Body of pancreas (tissue), 4 donors: ENCODE measurements around the gene AGPS. TPM values are rescaled to one million over a fixed set of nuclear protein-coding genes. Genes with fewer than 3 reads are reported as not detected.
A peak's percentile ranks its signal among the peaks of the same experiment; 100 is the strongest.

Experiments used
- ATAC-seq: fragments of 150-250 bp; one replicate; pipeline ENCODE4 v1.9.1; 2016
- DNase-seq, 4 donors: peaks; one replicate each; pipeline ENCODE4 v3.0.0-alpha.2; 2019
- H3K27ac ChIP-seq, 4 donors: fragments of 200-600 bp; sonication (generic); 1 replicate in 3 of 4; 2 replicates in 1 of 4; pipeline versions ENCODE4 v1.5.1 to v1.6.1; 2016 to 2019; ENCODE audit warnings: mild to moderate bottlenecking in 1 of 4, mixed read lengths in 1 of 4, moderate library complexity in 1 of 4
- H3K27me3 ChIP-seq, 2 donors: fragments of 200-600 bp; sonication (generic); one replicate each; pipeline ENCODE4 v1.6.0; 2016; ENCODE audit warnings: mild to moderate bottlenecking in 1 of 2
- H3K36me3 ChIP-seq, 2 donors: fragments of 200-600 bp; sonication (generic); replicated peaks in 1 of 2; 2 replicates each; pipeline ENCODE4 v1.5.1; 2016; ENCODE audit warnings: low read depth in 2 of 2; ENCODE audit not compliant: insufficient read depth in 1 of 2
- H3K4me1 ChIP-seq: fragments of 200-600 bp; sonication (generic); one replicate; pipeline ENCODE4 v1.6.0; 2016
- H3K4me3 ChIP-seq, 2 donors: fragments of 200-600 bp; sonication (generic); 1 replicate in 1 of 2; 2 replicates in 1 of 2; pipeline ENCODE4 v1.5.1; 2016 to 2019
- H3K9me3 ChIP-seq, 3 donors: fragments of 200-600 bp; sonication (generic); 1 replicate in 2 of 3; 2 replicates in 1 of 3; pipeline ENCODE4 v1.5.1; 2016
- POLR2A ChIP-seq, 3 donors: fragments of 450-650 bp; IDR thresholded peaks; one replicate each; pipeline ENCODE4 v1.6.1; 2016; ENCODE audit warnings: antibody characterized with exemption in 3 of 3, mild to moderate bottlenecking in 2 of 3
- WGBS, 2 donors: methylation state at CpG; one replicate each; pipeline ENCODE4 v1.1.5; 2017; 5-methylcytosine and 5-hydroxymethylcytosine counted together
- intact Hi-C: fragments of 100-400 bp; cut with DNase I; formaldehyde crosslinking; loops from one replicate; pipeline ENCODE4 v1.15.1; 2023
- total RNA-seq, 2 donors: library from RNA; depleted of rRNA; stranded (reverse); fragments of >200 nt; gene quantifications; one replicate each; pipeline ENCODE4 v1.1.0, GENCODE V29; 2016
- TF ChIP-seq, protein P1 (sequence below), 7 experiments: fragments of 450-650 bp in 4 of 7; fragments of 200-600 bp in 3 of 7; sonication (generic) in 3 of 7; IDR thresholded peaks; one replicate each; pipeline ENCODE4 v1.5.1; 2016 to 2019; ENCODE audit warnings: antibody characterized with exemption in 7 of 7

AGPS gene
- total RNA-seq, 2 donors from 2014 or later, result 18.4 to 57.7 TPM

DNA sequence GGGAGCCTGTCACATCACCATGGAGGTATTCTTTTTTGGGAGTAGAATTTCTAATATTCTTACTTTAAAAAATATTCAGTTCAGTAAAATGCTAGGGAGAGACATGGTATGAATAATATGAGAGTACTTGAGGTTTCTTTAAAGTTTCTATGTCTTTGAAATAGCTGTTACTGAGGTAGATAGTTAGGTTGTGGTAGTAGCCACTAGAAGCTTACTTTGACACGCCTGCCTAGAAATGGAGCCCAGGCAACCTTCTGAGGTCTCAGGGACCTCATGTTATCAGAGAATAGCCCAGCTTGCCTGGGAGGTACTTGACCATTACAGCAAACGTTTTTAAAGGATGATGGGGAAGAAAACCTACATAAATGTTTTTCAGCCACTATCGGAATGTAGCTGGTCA is 131.2 kb downstream of the AGPS start:
- H3K9me3 ChIP-seq, result no peaks in the 10 kb centered on the region
- no peak for TF ChIP-seq POLR2A (IDR thresholded peaks at IDR 0.05)
- TF ChIP-seq, protein P1, sequence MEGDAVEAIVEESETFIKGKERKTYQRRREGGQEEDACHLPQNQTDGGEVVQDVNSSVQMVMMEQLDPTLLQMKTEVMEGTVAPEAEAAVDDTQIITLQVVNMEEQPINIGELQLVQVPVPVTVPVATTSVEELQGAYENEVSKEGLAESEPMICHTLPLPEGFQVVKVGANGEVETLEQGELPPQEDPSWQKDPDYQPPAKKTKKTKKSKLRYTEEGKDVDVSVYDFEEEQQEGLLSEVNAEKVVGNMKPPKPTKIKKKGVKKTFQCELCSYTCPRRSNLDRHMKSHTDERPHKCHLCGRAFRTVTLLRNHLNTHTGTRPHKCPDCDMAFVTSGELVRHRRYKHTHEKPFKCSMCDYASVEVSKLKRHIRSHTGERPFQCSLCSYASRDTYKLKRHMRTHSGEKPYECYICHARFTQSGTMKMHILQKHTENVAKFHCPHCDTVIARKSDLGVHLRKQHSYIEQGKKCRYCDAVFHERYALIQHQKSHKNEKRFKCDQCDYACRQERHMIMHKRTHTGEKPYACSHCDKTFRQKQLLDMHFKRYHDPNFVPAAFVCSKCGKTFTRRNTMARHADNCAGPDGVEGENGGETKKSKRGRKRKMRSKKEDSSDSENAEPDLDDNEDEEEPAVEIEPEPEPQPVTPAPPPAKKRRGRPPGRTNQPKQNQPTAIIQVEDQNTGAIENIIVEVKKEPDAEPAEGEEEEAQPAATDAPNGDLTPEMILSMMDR (IDR thresholded peaks at IDR 0.05), result no peak
- H3K27me3 ChIP-seq, result no peaks in the 10 kb centered on the region
- 77 to 81% methylated on average over 3 of the region's 3 CpGs for WGBS, 2 donors
- DNase-seq (no peak), ATAC-seq (no peak)
- H3K27ac ChIP-seq, result no peak overlapping the region
- peaks cover 0 to 2% of the 10 kb centered on the region in 2 donors for H3K36me3 ChIP-seq
- no peaks in the 10 kb centered on the region for H3K4me1 ChIP-seq
- intact Hi-C loops, result no loop called here
- H3K4me3 ChIP-seq, result no peak overlapping the region

DNA sequence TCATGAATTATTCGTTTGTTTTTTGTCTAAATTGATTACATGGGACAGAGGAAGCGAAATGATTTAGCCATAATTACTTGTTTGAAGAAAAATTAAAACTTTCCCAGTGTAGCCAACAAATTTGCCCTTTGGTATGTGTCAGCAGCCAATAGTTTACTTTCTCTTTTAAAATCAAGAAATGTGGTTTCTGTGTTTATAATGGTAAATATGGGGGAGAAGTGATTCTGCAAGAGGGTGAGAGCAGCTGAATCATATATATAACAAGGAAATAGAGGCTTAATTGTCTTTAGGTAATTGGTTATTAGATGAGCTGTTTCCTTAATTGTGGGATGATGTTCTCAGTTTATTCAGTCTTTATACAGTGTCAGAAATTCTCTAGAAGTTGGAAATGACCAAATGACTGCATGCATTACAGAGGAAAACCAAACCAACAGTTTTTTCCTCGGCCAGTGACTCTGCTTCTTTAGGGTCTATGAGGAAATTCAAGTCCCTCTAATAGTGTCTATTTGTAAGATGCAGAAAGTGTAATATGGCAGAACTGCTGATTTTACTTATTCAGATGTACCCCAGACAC is 132.9 kb downstream of the AGPS start:
- TF ChIP-seq, protein P1 (IDR thresholded peaks at IDR 0.05), result no peak
- no peak for TF ChIP-seq POLR2A (IDR thresholded peaks at IDR 0.05)
- no peak overlapping the region for H3K4me3 ChIP-seq
- intact Hi-C loops, result no loop called here
- H3K27ac ChIP-seq, result no peak overlapping the region
- H3K27me3 ChIP-seq, result no peaks in the 10 kb centered on the region
- ATAC-seq (no peak), DNase-seq (no peak)
- H3K9me3 ChIP-seq, result no peaks in the 10 kb centered on the region
- WGBS, 2 donors, result 80 to 87% methylated on average over 3 of the region's 3 CpGs
- H3K36me3 ChIP-seq, result peaks cover 0 to 2% of the 10 kb centered on the region in 2 donors
- peaks cover 2% of the 10 kb centered on the region for H3K4me1 ChIP-seq

DNA sequence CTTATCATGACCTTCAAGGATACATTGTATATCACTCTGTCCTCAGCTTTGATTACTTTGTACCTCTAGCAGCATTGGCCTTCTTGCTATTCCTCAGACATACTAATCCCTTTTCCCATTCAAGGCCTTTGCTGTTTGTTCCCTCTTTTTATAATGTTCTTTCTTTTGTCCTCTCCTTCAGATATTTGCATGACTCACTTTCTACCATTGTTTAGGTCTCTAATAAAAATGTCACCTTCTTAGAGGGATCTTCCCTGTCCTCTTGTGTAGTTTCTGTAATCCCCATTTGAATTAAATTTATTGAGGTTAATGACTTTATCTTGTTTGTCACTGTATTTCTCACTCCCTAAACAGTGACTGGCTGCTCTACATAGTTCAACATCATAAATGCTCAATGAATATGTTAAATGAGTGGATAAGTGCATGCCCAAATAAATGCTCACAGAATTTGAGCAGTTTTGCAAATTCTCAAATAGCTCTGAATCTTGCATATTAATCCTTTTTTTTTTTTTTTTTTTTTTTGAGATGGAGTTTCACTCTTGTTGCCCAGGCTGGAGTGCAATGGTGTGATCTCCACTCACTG is 135.9 kb downstream of the AGPS start:
- Histone ChIP-seq H3K36me3 (no peaks in the 10 kb centered on the region), H3K27ac (no peak overlapping the region), H3K4me1 (peaks cover 10% of the 10 kb centered on the region), H3K27me3 (no peaks in the 10 kb centered on the region), H3K4me3 (no peak overlapping the region), H3K9me3 (no peaks in the 10 kb centered on the region)
- no peak for ATAC-seq
- intact Hi-C loops, result no loop called here
- TF ChIP-seq, protein P1 (IDR thresholded peaks at IDR 0.05), result no peak
- no peak for TF ChIP-seq POLR2A (IDR thresholded peaks at IDR 0.05)
- DNase-seq, result no peak

DNA sequence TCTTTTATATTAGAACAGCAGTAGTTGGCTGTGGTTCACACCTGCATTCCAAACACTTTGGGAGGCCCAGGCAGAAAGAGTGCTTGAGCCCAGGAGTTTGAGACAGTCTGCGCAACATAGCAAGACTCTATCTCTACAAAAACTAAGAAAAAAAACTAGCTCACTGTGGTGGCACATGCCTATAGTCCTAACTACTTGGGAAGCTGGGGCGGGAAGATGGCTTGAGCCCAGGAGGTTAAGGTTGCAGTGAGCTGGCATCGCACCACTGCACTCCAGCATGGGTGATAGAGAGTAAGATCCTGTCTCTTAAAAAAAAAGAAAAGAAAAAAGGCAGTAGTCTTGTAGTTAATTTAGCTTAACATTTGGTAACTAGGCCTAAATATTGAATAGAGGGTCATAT is 136.6 kb downstream of the AGPS start:
- 92 to 95% methylated on average over 3 of the region's 3 CpGs for WGBS, 2 donors
- ATAC-seq (no peak), DNase-seq (no peak)
- H3K27me3 ChIP-seq, result no peaks in the 10 kb centered on the region
- H3K36me3 ChIP-seq, result no peaks in the 10 kb centered on the region
- H3K9me3 ChIP-seq, result no peaks in the 10 kb centered on the region
- no peak overlapping the region for H3K27ac ChIP-seq
- no peak overlapping the region for H3K4me3 ChIP-seq
- no peak for TF ChIP-seq POLR2A (IDR thresholded peaks at IDR 0.05)
- TF ChIP-seq, protein P1 (IDR thresholded peaks at IDR 0.05), result no peak
- intact Hi-C loops, result no loop called here
- peaks cover 10% of the 10 kb centered on the region for H3K4me1 ChIP-seq

DNA sequence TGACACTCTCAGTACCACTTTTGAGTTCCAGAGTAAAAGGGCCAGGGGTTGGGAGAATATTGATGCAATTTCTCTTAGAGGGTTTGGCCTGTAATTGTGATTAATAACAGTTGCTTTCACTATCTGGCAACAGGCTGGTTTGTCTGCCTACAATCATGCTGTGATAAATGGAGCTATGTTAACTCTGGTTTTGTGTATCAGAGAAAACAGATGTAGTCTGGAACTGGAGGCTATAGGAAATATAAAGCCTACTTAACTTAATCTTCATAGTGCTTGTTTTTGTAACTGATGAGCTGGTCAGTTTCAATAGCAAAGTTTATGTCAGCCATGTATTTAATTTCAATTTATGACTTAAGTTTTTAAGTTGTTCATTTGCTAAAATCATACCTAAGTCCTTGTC is 138.0 kb downstream of the AGPS start:
- H3K27me3 ChIP-seq, result no peaks in the 10 kb centered on the region
- TF ChIP-seq POLR2A (IDR thresholded peaks at IDR 0.05), result no peak
- TF ChIP-seq, protein P1 (IDR thresholded peaks at IDR 0.05), result no peak
- H3K4me3 ChIP-seq, result no peak overlapping the region
- H3K9me3 ChIP-seq, result no peaks in the 10 kb centered on the region
- ATAC-seq (no peak), DNase-seq (no peak)
- H3K4me1 ChIP-seq, result peaks cover 10% of the 10 kb centered on the region
- no peaks in the 10 kb centered on the region for H3K36me3 ChIP-seq
- peak overlapping the region in 1 of 4 donors; percentile 13 for H3K27ac ChIP-seq
- intact Hi-C loops, result no loop called here
